SK-N-SH treated with all-trans-retinoic acid at 6 μM for 48 hours (cell line): ENCODE measurements around the gene HIRA.

ENCODE experiments used
- ATAC-seq: fragments of 200-7000 bp; cut with Tn5 transposase; 3 replicates; pipeline ENCODE4 v1.9.1; 2020; ENCODE audit warnings: mild to moderate bottlenecking, moderate library complexity
- ARNTL ChIP-seq: fragments of 450-650 bp; formaldehyde crosslinking; IDR thresholded peaks from 2 replicates; pipeline ENCODE4 v1.5.0; 2020; ENCODE audit warnings: low read depth, mild to moderate bottlenecking, moderate library complexity, borderline replicate concordance
- BACH2 ChIP-seq: fragments of 250-450 bp; sonication (Bioruptor Pico); IDR thresholded peaks from 2 replicates; pipeline ENCODE4 v1.9.0; 2021; ENCODE audit warnings: mild to moderate bottlenecking, borderline replicate concordance
- CSDC2 ChIP-seq: fragments of 250-450 bp; sonication (Bioruptor Pico); IDR thresholded peaks from 2 replicates; pipeline ENCODE4 v1.5.0; 2020; ENCODE audit warnings: mild to moderate bottlenecking, moderate library complexity
- PPARA ChIP-seq: fragments of 250-450 bp; sonication (Bioruptor Pico); IDR thresholded peaks from 2 replicates; pipeline ENCODE4 v1.5.0; 2020; ENCODE audit warnings: mild to moderate bottlenecking, borderline replicate concordance
- RARB ChIP-seq: fragments of 250-450 bp; sonication (Bioruptor Pico); IDR thresholded peaks from 2 replicates; pipeline ENCODE4 v1.8.0; 2021; ENCODE audit warnings: mild to moderate bottlenecking, moderate library complexity
- SNAI2 ChIP-seq: fragments of 250-450 bp; sonication (Bioruptor Pico); IDR thresholded peaks from 2 replicates; pipeline ENCODE4 v1.5.0; 2020; ENCODE audit warnings: mild to moderate bottlenecking, moderate library complexity
- TCF4 ChIP-seq: fragments of 250-450 bp; sonication (Bioruptor Pico); IDR thresholded peaks from 2 replicates; pipeline ENCODE4 v1.8.0; 2021; ENCODE audit warnings: mild to moderate bottlenecking, moderate library complexity, borderline replicate concordance
- TOX ChIP-seq: fragments of 250-450 bp; sonication (Bioruptor Pico); IDR thresholded peaks from 2 replicates; pipeline ENCODE4 v1.8.0; 2021; ENCODE audit warnings: mild to moderate bottlenecking, moderate library complexity, borderline replicate concordance
- ZC3H10 ChIP-seq: fragments of 250-450 bp; sonication (Bioruptor Pico); IDR thresholded peaks from 2 replicates; pipeline ENCODE4 v1.5.1; 2021; ENCODE audit warnings: mild to moderate bottlenecking, moderate library complexity
- ZFP3 ChIP-seq: fragments of 250-450 bp; sonication (Bioruptor Pico); IDR thresholded peaks from 2 replicates; pipeline ENCODE4 v1.5.0; 2020; ENCODE audit warnings: mild to moderate bottlenecking, moderate library complexity
- ZFP30 ChIP-seq: fragments of 450-650 bp; formaldehyde crosslinking; IDR thresholded peaks from 2 replicates; pipeline ENCODE4 v1.5.0; 2022; ENCODE audit warnings: mild to moderate bottlenecking, moderate library complexity
- ZNF70 ChIP-seq: fragments of 450-650 bp; formaldehyde crosslinking; IDR thresholded peaks from 2 replicates; pipeline ENCODE4 v1.5.0; 2020; ENCODE audit warnings: mild to moderate bottlenecking, moderate library complexity
- TF ChIP-seq, protein P1 (sequence below): fragments of 250-450 bp; sonication (Bioruptor Pico); IDR thresholded peaks from 2 replicates; pipeline ENCODE4 v1.8.0; 2020; ENCODE audit warnings: mild to moderate bottlenecking, moderate library complexity, borderline replicate concordance
- TF ChIP-seq, protein P2 (sequence below): fragments of 250-450 bp; sonication (Bioruptor Pico); IDR thresholded peaks from 2 replicates; pipeline ENCODE4 v1.5.1; 2021; ENCODE audit warnings: mild to moderate bottlenecking, moderate library complexity
- TF ChIP-seq, protein P3 (sequence below): fragments of 250-450 bp; sonication (Bioruptor Pico); IDR thresholded peaks from 2 replicates; pipeline ENCODE4 v1.5.0; 2020; ENCODE audit warnings: mild to moderate bottlenecking, moderate library complexity
- TF ChIP-seq, protein P4 (sequence below): fragments of 250-450 bp; sonication (Bioruptor Pico); IDR thresholded peaks from 2 replicates; pipeline ENCODE4 v1.8.0; 2021; ENCODE audit warnings: low read depth, mild to moderate bottlenecking, moderate library complexity, borderline replicate concordance

The HIRA gene

DNA sequence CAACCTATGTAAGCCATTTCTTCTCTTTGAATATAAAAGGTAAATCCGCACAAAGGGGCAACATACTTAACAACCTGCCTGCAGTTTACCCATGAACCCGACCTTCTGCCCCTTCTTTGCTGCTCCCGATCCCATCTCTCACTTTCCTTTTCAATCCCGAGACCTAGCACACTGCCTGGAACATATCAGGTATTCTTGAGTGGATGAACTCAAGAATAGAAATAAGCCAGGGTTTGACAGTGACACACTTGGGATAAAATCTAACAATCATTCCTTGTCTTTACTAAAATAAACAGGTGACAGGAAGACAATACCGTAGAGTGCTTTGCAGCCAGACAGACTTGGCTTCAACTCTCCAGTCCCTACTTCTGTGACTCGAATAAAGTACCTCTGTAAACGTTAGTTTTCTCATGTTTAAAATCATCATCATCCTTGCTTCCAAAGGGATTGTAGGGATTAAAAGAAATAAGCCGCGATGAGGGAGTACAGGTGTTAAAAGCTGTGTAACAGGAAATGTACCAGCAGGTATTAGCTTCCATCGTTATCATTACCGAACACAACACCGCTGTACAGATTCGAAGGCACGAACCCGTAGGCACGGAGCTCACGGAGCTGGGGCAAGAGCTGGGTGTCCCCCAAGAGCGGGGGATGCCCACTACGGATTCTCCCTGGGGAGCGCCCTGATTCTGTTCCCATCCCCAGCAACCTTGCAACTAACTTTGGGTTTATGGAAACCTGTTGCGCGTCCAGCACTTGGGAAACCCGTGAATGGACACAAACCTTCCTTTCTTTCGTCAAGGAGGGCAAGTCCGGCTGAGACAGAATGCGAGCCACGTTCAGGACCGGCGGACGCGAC is 46.7 kb upstream of the HIRA start:
- TF ChIP-seq, protein P1, sequence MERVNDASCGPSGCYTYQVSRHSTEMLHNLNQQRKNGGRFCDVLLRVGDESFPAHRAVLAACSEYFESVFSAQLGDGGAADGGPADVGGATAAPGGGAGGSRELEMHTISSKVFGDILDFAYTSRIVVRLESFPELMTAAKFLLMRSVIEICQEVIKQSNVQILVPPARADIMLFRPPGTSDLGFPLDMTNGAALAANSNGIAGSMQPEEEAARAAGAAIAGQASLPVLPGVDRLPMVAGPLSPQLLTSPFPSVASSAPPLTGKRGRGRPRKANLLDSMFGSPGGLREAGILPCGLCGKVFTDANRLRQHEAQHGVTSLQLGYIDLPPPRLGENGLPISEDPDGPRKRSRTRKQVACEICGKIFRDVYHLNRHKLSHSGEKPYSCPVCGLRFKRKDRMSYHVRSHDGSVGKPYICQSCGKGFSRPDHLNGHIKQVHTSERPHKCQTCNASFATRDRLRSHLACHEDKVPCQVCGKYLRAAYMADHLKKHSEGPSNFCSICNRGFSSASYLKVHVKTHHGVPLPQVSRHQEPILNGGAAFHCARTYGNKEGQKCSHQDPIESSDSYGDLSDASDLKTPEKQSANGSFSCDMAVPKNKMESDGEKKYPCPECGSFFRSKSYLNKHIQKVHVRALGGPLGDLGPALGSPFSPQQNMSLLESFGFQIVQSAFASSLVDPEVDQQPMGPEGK (CRISPR knock-in tag): no peak
- TF ChIP-seq, protein P2, sequence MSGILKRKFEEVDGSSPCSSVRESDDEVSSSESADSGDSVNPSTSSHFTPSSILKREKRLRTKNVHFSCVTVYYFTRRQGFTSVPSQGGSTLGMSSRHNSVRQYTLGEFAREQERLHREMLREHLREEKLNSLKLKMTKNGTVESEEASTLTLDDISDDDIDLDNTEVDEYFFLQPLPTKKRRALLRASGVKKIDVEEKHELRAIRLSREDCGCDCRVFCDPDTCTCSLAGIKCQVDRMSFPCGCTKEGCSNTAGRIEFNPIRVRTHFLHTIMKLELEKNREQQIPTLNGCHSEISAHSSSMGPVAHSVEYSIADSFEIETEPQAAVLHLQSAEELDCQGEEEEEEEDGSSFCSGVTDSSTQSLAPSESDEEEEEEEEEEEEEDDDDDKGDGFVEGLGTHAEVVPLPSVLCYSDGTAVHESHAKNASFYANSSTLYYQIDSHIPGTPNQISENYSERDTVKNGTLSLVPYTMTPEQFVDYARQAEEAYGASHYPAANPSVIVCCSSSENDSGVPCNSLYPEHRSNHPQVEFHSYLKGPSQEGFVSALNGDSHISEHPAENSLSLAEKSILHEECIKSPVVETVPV (CRISPR knock-in tag): no peak
- no peak for TF ChIP-seq TCF4 (CRISPR knock-in tag)
- TF ChIP-seq TOX (CRISPR knock-in tag): no peak
- TF ChIP-seq ZC3H10 (CRISPR knock-in tag): no peak
- no peak for TF ChIP-seq SNAI2 (CRISPR knock-in tag)
- no peak for TF ChIP-seq BACH2
- no peak for TF ChIP-seq RARB
- TF ChIP-seq, protein P3, sequence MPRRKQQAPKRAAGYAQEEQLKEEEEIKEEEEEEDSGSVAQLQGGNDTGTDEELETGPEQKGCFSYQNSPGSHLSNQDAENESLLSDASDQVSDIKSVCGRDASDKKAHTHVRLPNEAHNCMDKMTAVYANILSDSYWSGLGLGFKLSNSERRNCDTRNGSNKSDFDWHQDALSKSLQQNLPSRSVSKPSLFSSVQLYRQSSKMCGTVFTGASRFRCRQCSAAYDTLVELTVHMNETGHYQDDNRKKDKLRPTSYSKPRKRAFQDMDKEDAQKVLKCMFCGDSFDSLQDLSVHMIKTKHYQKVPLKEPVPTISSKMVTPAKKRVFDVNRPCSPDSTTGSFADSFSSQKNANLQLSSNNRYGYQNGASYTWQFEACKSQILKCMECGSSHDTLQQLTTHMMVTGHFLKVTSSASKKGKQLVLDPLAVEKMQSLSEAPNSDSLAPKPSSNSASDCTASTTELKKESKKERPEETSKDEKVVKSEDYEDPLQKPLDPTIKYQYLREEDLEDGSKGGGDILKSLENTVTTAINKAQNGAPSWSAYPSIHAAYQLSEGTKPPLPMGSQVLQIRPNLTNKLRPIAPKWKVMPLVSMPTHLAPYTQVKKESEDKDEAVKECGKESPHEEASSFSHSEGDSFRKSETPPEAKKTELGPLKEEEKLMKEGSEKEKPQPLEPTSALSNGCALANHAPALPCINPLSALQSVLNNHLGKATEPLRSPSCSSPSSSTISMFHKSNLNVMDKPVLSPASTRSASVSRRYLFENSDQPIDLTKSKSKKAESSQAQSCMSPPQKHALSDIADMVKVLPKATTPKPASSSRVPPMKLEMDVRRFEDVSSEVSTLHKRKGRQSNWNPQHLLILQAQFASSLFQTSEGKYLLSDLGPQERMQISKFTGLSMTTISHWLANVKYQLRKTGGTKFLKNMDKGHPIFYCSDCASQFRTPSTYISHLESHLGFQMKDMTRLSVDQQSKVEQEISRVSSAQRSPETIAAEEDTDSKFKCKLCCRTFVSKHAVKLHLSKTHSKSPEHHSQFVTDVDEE (CRISPR knock-in tag): no peak
- no peak for TF ChIP-seq PPARA
- TF ChIP-seq ARNTL: no peak
- no peak for TF ChIP-seq ZFP30 (CRISPR knock-in tag)
- TF ChIP-seq, protein P4, sequence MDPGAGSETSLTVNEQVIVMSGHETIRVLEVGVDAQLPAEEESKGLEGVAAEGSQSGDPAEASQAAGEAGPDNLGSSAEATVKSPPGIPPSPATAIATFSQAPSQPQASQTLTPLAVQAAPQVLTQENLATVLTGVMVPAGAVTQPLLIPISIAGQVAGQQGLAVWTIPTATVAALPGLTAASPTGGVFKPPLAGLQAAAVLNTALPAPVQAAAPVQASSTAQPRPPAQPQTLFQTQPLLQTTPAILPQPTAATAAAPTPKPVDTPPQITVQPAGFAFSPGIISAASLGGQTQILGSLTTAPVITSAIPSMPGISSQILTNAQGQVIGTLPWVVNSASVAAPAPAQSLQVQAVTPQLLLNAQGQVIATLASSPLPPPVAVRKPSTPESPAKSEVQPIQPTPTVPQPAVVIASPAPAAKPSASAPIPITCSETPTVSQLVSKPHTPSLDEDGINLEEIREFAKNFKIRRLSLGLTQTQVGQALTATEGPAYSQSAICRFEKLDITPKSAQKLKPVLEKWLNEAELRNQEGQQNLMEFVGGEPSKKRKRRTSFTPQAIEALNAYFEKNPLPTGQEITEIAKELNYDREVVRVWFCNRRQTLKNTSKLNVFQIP: no peak
- ATAC-seq: no peak; the same call in 2 of the 3 replicates

DNA sequence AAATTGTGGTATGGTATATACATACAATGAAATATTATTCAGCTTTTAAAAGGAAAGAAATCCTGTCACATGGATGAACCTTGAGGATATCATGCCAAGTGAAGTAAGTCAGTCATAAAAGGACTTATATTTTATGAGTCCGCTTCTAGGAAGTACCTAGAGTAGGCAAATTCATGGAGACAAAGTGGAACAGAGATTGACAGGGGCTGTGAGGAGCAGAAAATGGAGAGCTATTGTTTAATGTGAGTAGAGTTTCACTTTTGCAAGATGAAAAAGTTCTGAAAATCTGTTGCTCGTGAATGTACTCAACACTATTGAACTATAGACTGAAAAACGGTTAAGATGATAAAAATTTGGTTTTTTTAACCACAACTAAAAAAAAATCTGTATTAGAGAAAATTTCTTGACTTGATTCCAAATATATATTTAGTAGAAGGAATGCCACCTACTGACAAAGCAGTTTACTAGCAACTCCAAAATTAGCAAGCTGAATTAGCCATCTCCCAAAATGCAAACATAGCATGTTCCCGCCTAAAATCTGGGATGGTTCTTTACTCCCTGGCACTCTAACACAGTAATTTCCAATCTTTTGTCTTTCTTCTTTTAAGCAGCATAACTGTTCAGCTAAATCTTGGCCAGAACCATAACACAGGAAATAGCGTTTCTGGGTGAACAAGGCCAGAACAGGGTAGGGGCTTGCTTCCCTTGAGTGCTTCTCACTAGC is 46.0 kb upstream of the HIRA start:
- ATAC-seq: no peak
- TF ChIP-seq, protein P2 (CRISPR knock-in tag): no peak
- TF ChIP-seq ZNF70 (CRISPR knock-in tag) (no peak), TOX (CRISPR knock-in tag) (no peak), ZFP30 (CRISPR knock-in tag) (no peak), TCF4 (CRISPR knock-in tag) (no peak), CSDC2 (CRISPR knock-in tag) (no peak), ARNTL (no peak), ZFP3 (CRISPR knock-in tag) (no peak)
- TF ChIP-seq, protein P1 (CRISPR knock-in tag): no peak
